GM21717 (cell line): ENCODE measurements around the gene RPL27A.
"Not testable (repeated sequence)": the region's sequence is repeated elsewhere in the genome, so short reads cannot be mapped to it uniquely, and the experiment has no call there.

ENCODE experiments used
- ATAC-seq: cut with Tn5 transposase; IDR thresholded peaks from one replicate; pipeline ENCODE4 v1.9.1; 2021; ENCODE audit warnings: mild to moderate bottlenecking, moderate library complexity; ENCODE audit not compliant: unreplicated experiment

Gene RPL27A

GRCh38 chr11:8682303-8683114 lies at the start of gene RPL27A, which contains the start of gene TRIM66:
RPL27A (plus strand) TSS chr11:8682792; CDS start chr11:8682814, 22 bp downstream.
TRIM66 (minus strand) TSS chr11:8682665; CDS start chr11:8672274, 10,391 bp downstream.
- peak; percentile 96 for ATAC-seq

- no peak for ATAC-seq
Measured at GRCh38 chr11:8634498-8634897, 48.1 kb upstream of the RPL27A start.

- no peak for ATAC-seq
Measured at GRCh38 chr11:8636127-8636526, 46.5 kb upstream of the RPL27A start.

GRCh38 chr11:8638300-8638699 lies 44.3 kb upstream of the RPL27A start:
- ATAC-seq = no peak

GRCh38 chr11:8639655-8640054 lies 42.9 kb upstream of the RPL27A start:
- ATAC-seq = no peak

GRCh38 chr11:8640267-8640906 lies 42.2 kb upstream of the RPL27A start:
- ATAC-seq = no peak

- ATAC-seq = no peak
Measured at GRCh38 chr11:8641332-8641731, 41.3 kb upstream of the RPL27A start.

GRCh38 chr11:8642196-8642841 lies 40.3 kb upstream of the RPL27A start:
- ATAC-seq = no peak

- no peak for ATAC-seq
Measured at GRCh38 chr11:8646873-8647272, 35.7 kb upstream of the RPL27A start.

GRCh38 chr11:8649361-8649760 lies 33.2 kb upstream of the RPL27A start:
- no peak for ATAC-seq

GRCh38 chr11:8650401-8650990 lies 32.1 kb upstream of the RPL27A start:
- ATAC-seq = no peak

GRCh38 chr11:8652140-8652539 lies 30.5 kb upstream of the RPL27A start:
- no peak for ATAC-seq

- no peak for ATAC-seq
Measured at GRCh38 chr11:8654503-8654902, 28.1 kb upstream of the RPL27A start.

- ATAC-seq = no peak
Measured at GRCh38 chr11:8656291-8656690, 26.3 kb upstream of the RPL27A start.

- ATAC-seq = no peak
Measured at GRCh38 chr11:8658321-8659057, 24.1 kb upstream of the RPL27A start.

GRCh38 chr11:8661001-8661795 lies 21.4 kb upstream of the RPL27A start:
- ATAC-seq = no peak

GRCh38 chr11:8665222-8665621 lies 17.4 kb upstream of the RPL27A start:
- no peak for ATAC-seq

GRCh38 chr11:8670081-8670480 lies 12.5 kb upstream of the RPL27A start:
- not testable (repeated sequence) for ATAC-seq

GRCh38 chr11:8671193-8671612 lies 11.4 kb upstream of the RPL27A start:
- no peak for ATAC-seq

- ATAC-seq = no peak
Measured at GRCh38 chr11:8671651-8672062, 10.9 kb upstream of the RPL27A start.
